ENCODE data around the gene TMCC1. TPM values are rescaled to one million over a fixed set of nuclear protein-coding genes. Genes with fewer than 3 reads are reported as not detected.

The TMCC1 gene
- polyA plus RNA-seq, 2 of the 4 experiments (the other 2 are of a cell fraction): 30.3 to 75.7 TPM

DNA sequence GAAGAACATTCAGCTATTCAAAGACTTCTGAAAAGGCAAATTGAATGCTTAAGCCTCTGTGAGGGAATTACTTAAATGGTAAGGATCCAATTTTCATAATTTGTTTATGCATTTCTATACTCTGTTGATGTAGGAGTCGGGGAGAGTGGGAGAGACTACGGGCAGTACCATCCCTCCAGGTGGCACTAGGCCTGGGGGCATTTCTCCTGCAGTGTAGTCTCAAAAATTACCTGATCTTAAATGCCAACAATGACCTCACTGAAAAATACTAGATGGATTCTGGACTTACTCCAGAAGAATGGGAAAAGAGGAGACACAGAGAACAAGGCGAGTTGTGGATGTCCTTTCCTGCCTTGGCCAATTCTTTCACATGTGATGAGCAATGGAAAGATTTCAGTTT is 209.2 kb downstream of the TMCC1 start:
- CTCF ChIA-PET: interaction anchor here (0.6 kb wide), 1 partner anchor 34 kb away, joined by 3 read pairs; no protein-coding TSS in a partner anchor
- FAIRE-seq (no peak), DNase-seq (ENCODE audit: low read depth in 1 of 2, low spot score in 1 of 2) (no peak), ATAC-seq (no peak)
- Histone ChIP-seq H3K9me3 (no peaks in the 10 kb centered on the region), H3K4me3 (no peak overlapping the region), H3K27ac (no peak overlapping the region), H3K4me1 (peaks cover 40% of the 10 kb centered on the region), H3K4me2 (peak overlapping the region; percentile 10; the same call in 1 of the 3 replicates)
- POLR2A ChIA-PET: no interaction called here
- WGBS (ENCODE audit: missing lambda C conversion rate): 91% methylated on average over 3 of the region's 3 CpGs
- no peak for TF ChIP-seq EHMT2 (IDR thresholded peaks at IDR 0.05; ENCODE audit: low read depth)
- no peak for TF ChIP-seq ZNF302 (CRISPR knock-in tag; IDR thresholded peaks at IDR 0.05)
- no peak for TF ChIP-seq FOSL2 (IDR thresholded peaks at IDR 0.05)
- no peak for TF ChIP-seq FOSL2 (CRISPR knock-in tag; IDR thresholded peaks at IDR 0.05)
- no peak for TF ChIP-seq NPAS2 (CRISPR knock-in tag; IDR thresholded peaks at IDR 0.05; ENCODE audit: borderline replicate concordance)
- TF ChIP-seq TFCP2L1 (CRISPR knock-in tag; IDR thresholded peaks at IDR 0.05): no peak
- TF ChIP-seq KDM1A (IDR thresholded peaks at IDR 0.05; ENCODE audit: low read depth): no peak
- TF ChIP-seq RCOR1 (IDR thresholded peaks at IDR 0.05; ENCODE audit: low read depth, low read length): no peak
- TF ChIP-seq MAFK (IDR thresholded peaks at IDR 0.05; ENCODE audit: partially characterized antibody): no peak
- TF ChIP-seq RARB (CRISPR knock-in tag; IDR thresholded peaks at IDR 0.05): no peak
- TF ChIP-seq, protein P1, sequence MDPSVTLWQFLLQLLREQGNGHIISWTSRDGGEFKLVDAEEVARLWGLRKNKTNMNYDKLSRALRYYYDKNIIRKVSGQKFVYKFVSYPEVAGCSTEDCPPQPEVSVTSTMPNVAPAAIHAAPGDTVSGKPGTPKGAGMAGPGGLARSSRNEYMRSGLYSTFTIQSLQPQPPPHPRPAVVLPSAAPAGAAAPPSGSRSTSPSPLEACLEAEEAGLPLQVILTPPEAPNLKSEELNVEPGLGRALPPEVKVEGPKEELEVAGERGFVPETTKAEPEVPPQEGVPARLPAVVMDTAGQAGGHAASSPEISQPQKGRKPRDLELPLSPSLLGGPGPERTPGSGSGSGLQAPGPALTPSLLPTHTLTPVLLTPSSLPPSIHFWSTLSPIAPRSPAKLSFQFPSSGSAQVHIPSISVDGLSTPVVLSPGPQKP (IDR thresholded peaks at IDR 0.05; ENCODE audit: low read depth, low read length): no peak
- TF ChIP-seq, protein P2, sequence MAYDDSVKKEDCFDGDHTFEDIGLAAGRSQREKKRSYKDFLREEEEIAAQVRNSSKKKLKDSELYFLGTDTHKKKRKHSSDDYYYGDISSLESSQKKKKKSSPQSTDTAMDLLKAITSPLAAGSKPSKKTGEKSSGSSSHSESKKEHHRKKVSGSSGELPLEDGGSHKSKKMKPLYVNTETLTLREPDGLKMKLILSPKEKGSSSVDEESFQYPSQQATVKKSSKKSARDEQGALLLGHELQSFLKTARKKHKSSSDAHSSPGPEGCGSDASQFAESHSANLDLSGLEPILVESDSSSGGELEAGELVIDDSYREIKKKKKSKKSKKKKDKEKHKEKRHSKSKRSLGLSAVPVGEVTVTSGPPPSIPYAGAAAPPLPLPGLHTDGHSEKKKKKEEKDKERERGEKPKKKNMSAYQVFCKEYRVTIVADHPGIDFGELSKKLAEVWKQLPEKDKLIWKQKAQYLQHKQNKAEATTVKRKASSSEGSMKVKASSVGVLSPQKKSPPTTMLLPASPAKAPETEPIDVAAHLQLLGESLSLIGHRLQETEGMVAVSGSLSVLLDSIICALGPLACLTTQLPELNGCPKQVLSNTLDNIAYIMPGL (CRISPR knock-in tag; IDR thresholded peaks at IDR 0.05; ENCODE audit: borderline replicate concordance): no peak
- TF ChIP-seq, protein P3, sequence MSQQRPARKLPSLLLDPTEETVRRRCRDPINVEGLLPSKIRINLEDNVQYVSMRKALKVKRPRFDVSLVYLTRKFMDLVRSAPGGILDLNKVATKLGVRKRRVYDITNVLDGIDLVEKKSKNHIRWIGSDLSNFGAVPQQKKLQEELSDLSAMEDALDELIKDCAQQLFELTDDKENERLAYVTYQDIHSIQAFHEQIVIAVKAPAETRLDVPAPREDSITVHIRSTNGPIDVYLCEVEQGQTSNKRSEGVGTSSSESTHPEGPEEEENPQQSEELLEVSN (IDR thresholded peaks at IDR 0.05; ENCODE audit: borderline replicate concordance, low read depth): no peak
- no peak for TF ChIP-seq SMC3 (IDR thresholded peaks at IDR 0.05)
- no peak for TF ChIP-seq RAD21 (conservative IDR thresholded peaks at IDR 0.05 in 1 of 2, IDR thresholded peaks at IDR 0.05 in 1 of 2)
- no peak for TF ChIP-seq FOXS1 (CRISPR knock-in tag; IDR thresholded peaks at IDR 0.05)
- TF ChIP-seq EHF (CRISPR knock-in tag; IDR thresholded peaks at IDR 0.05): no peak
- TF ChIP-seq GATA3 (IDR thresholded peaks at IDR 0.05; ENCODE audit: borderline replicate concordance): no peak
- no peak for TF ChIP-seq HOXB5 (CRISPR knock-in tag; IDR thresholded peaks at IDR 0.05)
- TF ChIP-seq ZFP36 (IDR thresholded peaks at IDR 0.05; ENCODE audit: borderline replicate concordance, partially characterized antibody): no peak
- TF ChIP-seq, protein P4, sequence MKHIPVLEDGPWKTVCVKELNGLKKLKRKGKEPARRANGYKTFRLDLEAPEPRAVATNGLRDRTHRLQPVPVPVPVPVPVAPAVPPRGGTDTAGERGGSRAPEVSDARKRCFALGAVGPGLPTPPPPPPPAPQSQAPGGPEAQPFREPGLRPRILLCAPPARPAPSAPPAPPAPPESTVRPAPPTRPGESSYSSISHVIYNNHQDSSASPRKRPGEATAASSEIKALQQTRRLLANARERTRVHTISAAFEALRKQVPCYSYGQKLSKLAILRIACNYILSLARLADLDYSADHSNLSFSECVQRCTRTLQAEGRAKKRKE (CRISPR knock-in tag; IDR thresholded peaks at IDR 0.05; ENCODE audit: low read depth): no peak

DNA sequence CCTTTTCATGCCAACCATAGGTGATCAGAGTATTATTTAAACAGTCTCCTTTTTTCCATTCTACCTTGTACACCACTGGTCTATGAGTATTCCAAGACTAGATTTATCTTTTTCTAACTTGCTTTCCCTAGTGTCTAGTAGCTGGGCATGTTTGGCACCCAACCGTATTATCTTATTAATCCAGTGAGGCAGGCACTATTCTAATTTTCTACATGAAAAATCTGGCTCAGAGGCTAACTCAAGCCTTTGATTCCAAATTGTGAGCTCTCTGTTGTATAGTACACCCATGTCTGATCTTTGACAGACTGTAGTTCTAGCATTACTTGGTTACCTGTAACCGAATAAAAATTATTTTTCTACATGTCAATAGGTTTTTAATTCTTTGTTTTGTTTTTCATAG is 210.3 kb downstream of the TMCC1 start:
- CTCF ChIA-PET: no interaction called here
- FAIRE-seq (no peak), ATAC-seq (no peak), DNase-seq (ENCODE audit: low read depth in 1 of 2, low spot score in 1 of 2) (no peak)
- 78% methylated on average over 2 of the region's 2 CpGs for WGBS (ENCODE audit: missing lambda C conversion rate)
- no peaks in the 10 kb centered on the region for H3K9me3 ChIP-seq
- H3K27ac ChIP-seq: no peak overlapping the region
- TF ChIP-seq KDM1A (IDR thresholded peaks at IDR 0.05; ENCODE audit: low read depth): no peak
- TF ChIP-seq, protein P5, sequence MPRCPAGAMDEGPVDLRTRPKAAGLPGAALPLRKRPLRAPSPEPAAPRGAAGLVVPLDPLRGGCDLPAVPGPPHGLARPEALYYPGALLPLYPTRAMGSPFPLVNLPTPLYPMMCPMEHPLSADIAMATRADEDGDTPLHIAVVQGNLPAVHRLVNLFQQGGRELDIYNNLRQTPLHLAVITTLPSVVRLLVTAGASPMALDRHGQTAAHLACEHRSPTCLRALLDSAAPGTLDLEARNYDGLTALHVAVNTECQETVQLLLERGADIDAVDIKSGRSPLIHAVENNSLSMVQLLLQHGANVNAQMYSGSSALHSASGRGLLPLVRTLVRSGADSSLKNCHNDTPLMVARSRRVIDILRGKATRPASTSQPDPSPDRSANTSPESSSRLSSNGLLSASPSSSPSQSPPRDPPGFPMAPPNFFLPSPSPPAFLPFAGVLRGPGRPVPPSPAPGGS (IDR thresholded peaks at IDR 0.05): no peak
- no peak for TF ChIP-seq HOXA7 (CRISPR knock-in tag; IDR thresholded peaks at IDR 0.05)
- no peak for TF ChIP-seq TFCP2L1 (CRISPR knock-in tag; IDR thresholded peaks at IDR 0.05)
- TF ChIP-seq JUNB (IDR thresholded peaks at IDR 0.05): no peak
- TF ChIP-seq, protein P6, sequence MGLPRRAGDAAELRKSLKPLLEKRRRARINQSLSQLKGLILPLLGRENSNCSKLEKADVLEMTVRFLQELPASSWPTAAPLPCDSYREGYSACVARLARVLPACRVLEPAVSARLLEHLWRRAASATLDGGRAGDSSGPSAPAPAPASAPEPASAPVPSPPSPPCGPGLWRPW (IDR thresholded peaks at IDR 0.05): no peak
- no peak for TF ChIP-seq EHF (CRISPR knock-in tag; IDR thresholded peaks at IDR 0.05)
- TF ChIP-seq ZNF302 (CRISPR knock-in tag; IDR thresholded peaks at IDR 0.05): no peak
- TF ChIP-seq EP300 (IDR thresholded peaks at IDR 0.05): no peak
- no peak overlapping the region for H3K4me3 ChIP-seq
- no peak overlapping the region for H3K4me2 ChIP-seq
- peaks cover 29% of the 10 kb centered on the region for H3K4me1 ChIP-seq
- POLR2A ChIA-PET: no interaction called here

Data from A549 (cell line).